Measurements from ENCODE around the gene NASP.

The NASP gene

GRCh38 chr1:45619149-45619921 lies 35.5 kb downstream of the NASP start:
- no peak for DNase-seq (ENCODE audit: low read depth in 2 of 2)

- no peak for DNase-seq (ENCODE audit: low read depth in 2 of 2)
Measured at GRCh38 chr1:45620588-45621500, 37.0 kb downstream of the NASP start.

GRCh38 chr1:45621501-45621836 lies 37.6 kb downstream of the NASP start:
- no peak for DNase-seq (ENCODE audit: low read depth in 2 of 2)

GRCh38 chr1:45621895-45622523 lies 38.2 kb downstream of the NASP start:
- DNase-seq (ENCODE audit: low read depth in 2 of 2), result no peak

GRCh38 chr1:45622524-45623394 lies 38.9 kb downstream of the NASP start:
- DNase-seq (ENCODE audit: low read depth in 2 of 2), result no peak

- no peak for DNase-seq (ENCODE audit: low read depth in 2 of 2)
Measured at GRCh38 chr1:45623972-45624371, 40.1 kb downstream of the NASP start, which contains the start of gene CCDC17. Gene CCDC17, minus strand, starts transcription at chr1:45624054. Its CDS starts 145 bp downstream, at chr1:45623909.

GRCh38 chr1:45629035-45629434 lies 45.2 kb downstream of the NASP start:
- no peak for DNase-seq (ENCODE audit: low read depth in 2 of 2)

GRCh38 chr1:45630429-45630828 lies 46.6 kb downstream of the NASP start:
- DNase-seq (ENCODE audit: low read depth in 2 of 2), result no peak

- DNase-seq (ENCODE audit: low read depth in 2 of 2), result no peak
Measured at GRCh38 chr1:45635211-45635610, 51.4 kb downstream of the NASP start.

- no peak for DNase-seq (ENCODE audit: low read depth in 2 of 2)
Measured at GRCh38 chr1:45640293-45640692, 56.5 kb downstream of the NASP start.

- no peak for DNase-seq (ENCODE audit: low read depth in 2 of 2)
Measured at GRCh38 chr1:45643321-45643720, 59.5 kb downstream of the NASP start.

- no peak for DNase-seq (ENCODE audit: low read depth in 2 of 2)
Measured at GRCh38 chr1:45643978-45644377, 60.1 kb downstream of the NASP start.

GRCh38 chr1:45644661-45645060 lies 60.8 kb downstream of the NASP start:
- no peak for DNase-seq (ENCODE audit: low read depth in 2 of 2)

- DNase-seq (ENCODE audit: low read depth in 2 of 2), result no peak
Measured at GRCh38 chr1:45647248-45648021, 63.6 kb downstream of the NASP start.

GRCh38 chr1:45654540-45655280 lies 70.9 kb downstream of the NASP start:
- DNase-seq (ENCODE audit: low read depth in 2 of 2), result no peak

- no peak for DNase-seq (ENCODE audit: low read depth in 2 of 2)
Measured at GRCh38 chr1:45656573-45657226, 72.9 kb downstream of the NASP start.

- DNase-seq (ENCODE audit: low read depth in 2 of 2), result no peak
Measured at GRCh38 chr1:45658171-45658570, 74.3 kb downstream of the NASP start.

- DNase-seq (ENCODE audit: low read depth in 2 of 2), result no peak
Measured at GRCh38 chr1:45659222-45659621, 75.4 kb downstream of the NASP start.

GRCh38 chr1:45660336-45660735 lies 76.5 kb downstream of the NASP start:
- DNase-seq (ENCODE audit: low read depth in 2 of 2), result no peak

Data from stimulated activated CD4-positive, alpha-beta T cell treated with anti-CD3 and anti-CD28 coated beads, Interleukin-4, amount 100 ng/mL, for 48 hours (primary cell).